ENCODE data around the gene KRT36. TPM values are rescaled to one million over a fixed set of nuclear protein-coding genes. Genes with fewer than 3 reads are reported as not detected.

KRT36 gene
- total RNA-seq, 4 donors from 2014 or later: not detected

DNA sequence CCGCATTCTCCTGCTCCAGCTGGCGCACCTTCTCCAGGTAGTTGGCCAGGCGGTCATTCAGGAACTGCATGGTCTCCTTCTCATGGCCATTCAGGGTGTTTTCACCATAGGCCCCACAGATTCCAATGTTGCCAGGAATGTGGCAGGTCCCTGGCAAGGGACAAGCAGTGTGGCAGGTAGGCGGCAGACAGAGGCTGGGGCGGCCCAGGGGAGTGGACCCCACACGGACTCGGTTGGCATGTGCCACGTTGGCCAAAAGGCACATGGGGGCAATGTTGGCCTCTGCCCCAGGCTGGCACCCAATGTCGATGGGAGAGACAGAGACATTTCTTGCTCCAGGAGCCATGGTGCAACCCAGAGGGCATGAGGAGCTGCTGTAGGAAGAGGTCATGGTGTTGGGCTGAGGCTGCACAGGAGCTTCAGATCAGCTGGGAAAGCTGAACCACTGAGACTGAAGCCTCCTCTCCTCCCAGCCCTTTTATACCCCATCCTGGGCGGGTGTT, 49.1 kb downstream of the KRT36 start, which contains the start of gene KRT38:
KRT38 (minus strand) TSS at position 453 of the 503 bp plus-strand sequence; CDS start at position 391, 62 bp downstream.
- DNase-seq: no peak
- Histone ChIP-seq H3K4me1 (no peaks in the 10 kb centered on the region), H3K27ac (no peak within 1 kb of the TSS), H3K36me3 (no peaks in the 10 kb centered on the region), H3K9me3 (no peaks in the 10 kb centered on the region), H3K27me3 (no peaks in the 10 kb centered on the region), H3K4me3 (no peak within 1 kb of the TSS)
- no peak for TF ChIP-seq POLR2A (IDR thresholded peaks at IDR 0.05)
- TF ChIP-seq, protein P1, sequence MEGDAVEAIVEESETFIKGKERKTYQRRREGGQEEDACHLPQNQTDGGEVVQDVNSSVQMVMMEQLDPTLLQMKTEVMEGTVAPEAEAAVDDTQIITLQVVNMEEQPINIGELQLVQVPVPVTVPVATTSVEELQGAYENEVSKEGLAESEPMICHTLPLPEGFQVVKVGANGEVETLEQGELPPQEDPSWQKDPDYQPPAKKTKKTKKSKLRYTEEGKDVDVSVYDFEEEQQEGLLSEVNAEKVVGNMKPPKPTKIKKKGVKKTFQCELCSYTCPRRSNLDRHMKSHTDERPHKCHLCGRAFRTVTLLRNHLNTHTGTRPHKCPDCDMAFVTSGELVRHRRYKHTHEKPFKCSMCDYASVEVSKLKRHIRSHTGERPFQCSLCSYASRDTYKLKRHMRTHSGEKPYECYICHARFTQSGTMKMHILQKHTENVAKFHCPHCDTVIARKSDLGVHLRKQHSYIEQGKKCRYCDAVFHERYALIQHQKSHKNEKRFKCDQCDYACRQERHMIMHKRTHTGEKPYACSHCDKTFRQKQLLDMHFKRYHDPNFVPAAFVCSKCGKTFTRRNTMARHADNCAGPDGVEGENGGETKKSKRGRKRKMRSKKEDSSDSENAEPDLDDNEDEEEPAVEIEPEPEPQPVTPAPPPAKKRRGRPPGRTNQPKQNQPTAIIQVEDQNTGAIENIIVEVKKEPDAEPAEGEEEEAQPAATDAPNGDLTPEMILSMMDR (IDR thresholded peaks at IDR 0.05): no peak

DNA sequence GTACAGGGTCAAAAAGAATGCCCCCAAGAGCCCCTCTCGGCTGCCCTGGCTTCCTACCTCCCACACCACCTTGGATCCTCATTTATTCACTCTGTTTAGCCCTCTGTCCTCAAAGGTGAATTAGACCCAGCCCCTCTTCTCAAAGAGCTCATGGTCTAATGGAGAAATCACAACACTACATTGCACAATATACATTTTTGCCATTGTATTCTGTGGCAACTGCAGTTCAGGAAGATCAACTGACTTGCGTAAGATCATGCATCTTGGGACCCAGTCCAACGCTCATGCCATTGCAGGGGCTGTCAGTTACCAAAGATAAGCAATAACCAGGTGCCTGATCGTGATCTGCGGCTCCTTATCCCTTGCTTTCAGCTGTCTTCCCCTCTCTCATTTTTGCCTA, 50.3 kb downstream of the KRT36 start:
- TF ChIP-seq, protein P1 (IDR thresholded peaks at IDR 0.05): no peak
- no peak for TF ChIP-seq POLR2A (IDR thresholded peaks at IDR 0.05)
- no peaks in the 10 kb centered on the region for H3K27me3 ChIP-seq
- no peaks in the 10 kb centered on the region for H3K4me1 ChIP-seq
- no peaks in the 10 kb centered on the region for H3K36me3 ChIP-seq
- no peak for DNase-seq
- no peak overlapping the region for H3K4me3 ChIP-seq
- no peak overlapping the region for H3K27ac ChIP-seq
- no peaks in the 10 kb centered on the region for H3K9me3 ChIP-seq

DNA sequence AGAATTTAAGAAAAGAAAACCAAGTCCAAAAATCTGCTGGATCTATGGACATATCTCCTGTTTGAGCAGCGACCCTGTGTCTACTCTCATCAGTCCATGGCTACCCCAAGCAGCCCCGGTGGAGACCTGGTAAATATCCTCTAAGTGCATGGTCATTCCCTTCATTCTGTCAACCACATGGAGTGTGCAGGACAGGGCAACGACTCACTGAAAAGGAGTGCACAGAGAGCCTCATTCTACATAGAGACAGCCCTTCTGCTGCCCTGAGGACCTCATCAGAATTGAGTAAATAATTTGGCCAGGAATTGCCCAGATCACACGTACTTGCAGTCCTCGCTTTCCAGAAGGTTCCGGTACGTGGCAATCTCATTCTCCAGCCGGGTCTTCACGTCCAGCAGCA, 51.9 kb downstream of the KRT36 start:
- Histone ChIP-seq H3K27ac (no peak overlapping the region), H3K9me3 (no peaks in the 10 kb centered on the region), H3K36me3 (no peaks in the 10 kb centered on the region), H3K4me3 (no peak overlapping the region), H3K27me3 (no peaks in the 10 kb centered on the region), H3K4me1 (no peaks in the 10 kb centered on the region)
- TF ChIP-seq, protein P1 (IDR thresholded peaks at IDR 0.05): no peak
- TF ChIP-seq POLR2A (IDR thresholded peaks at IDR 0.05): no peak
- DNase-seq: no peak

DNA sequence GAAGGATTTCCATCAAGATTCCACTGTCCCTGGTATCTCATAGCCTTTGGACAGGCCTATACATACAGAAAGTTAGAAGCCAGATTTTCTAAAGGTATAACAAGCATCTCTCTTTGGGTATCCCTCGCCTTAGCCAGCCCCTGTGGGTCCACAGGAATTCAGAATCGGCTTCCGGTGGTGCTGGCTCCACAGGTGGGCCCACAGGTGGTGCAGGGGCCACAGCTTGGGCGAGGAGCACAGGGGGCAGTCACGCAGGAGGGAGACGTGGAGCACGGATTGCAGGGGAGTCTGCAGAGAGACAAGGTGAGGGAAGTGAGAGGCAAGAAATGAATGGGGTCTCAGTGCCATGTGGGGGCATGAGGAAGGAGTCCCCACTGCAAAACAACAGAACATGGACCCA, 52.5 kb downstream of the KRT36 start:
- Histone ChIP-seq H3K27me3 (no peaks in the 10 kb centered on the region), H3K27ac (no peak overlapping the region), H3K4me1 (no peaks in the 10 kb centered on the region), H3K4me3 (no peak overlapping the region), H3K36me3 (no peaks in the 10 kb centered on the region), H3K9me3 (no peaks in the 10 kb centered on the region)
- TF ChIP-seq POLR2A (IDR thresholded peaks at IDR 0.05): no peak
- TF ChIP-seq, protein P1 (IDR thresholded peaks at IDR 0.05): no peak
- no peak for DNase-seq

Small RNA genes lying within 50 kb of the gene (small RNA-seq; reads per million reads assigned to genes)
- 0 to 0.06 reads per million in 2 donors for gene RNU2-32P

Other genes with a start within 250 kb of the KRT36 start
- not detected for gene KRTAP9-4, start 240.2 kb downstream of the KRT36 start, total RNA-seq
- gene KRTAP9-9, start 234.5 kb downstream of the KRT36 start, total RNA-seq: not detected
- gene KRTAP9-6, start 224.5 kb downstream of the KRT36 start, total RNA-seq: not detected
- gene KRTAP9-7, start 214.2 kb downstream of the KRT36 start, total RNA-seq: not detected
- gene KRTAP29-1, start 187.1 kb downstream of the KRT36 start, total RNA-seq: not detected
- gene KRTAP16-1, start 180.6 kb downstream of the KRT36 start, total RNA-seq: not detected
- gene KRTAP17-1, start 174.2 kb downstream of the KRT36 start, total RNA-seq: not detected
- gene KRT33A, start 139.1 kb downstream of the KRT36 start, total RNA-seq: not detected
- not detected for gene KRT33B, start 120.1 kb downstream of the KRT36 start, total RNA-seq
- not detected for gene KRT34, start 107.6 kb downstream of the KRT36 start, total RNA-seq
- gene KRT31, start 92.3 kb downstream of the KRT36 start, total RNA-seq: not detected
- not detected for gene KRT37, start 65.3 kb downstream of the KRT36 start, total RNA-seq
- not detected for gene KRT38, start 48.9 kb downstream of the KRT36 start, total RNA-seq
- gene KRT32, start 22.5 kb downstream of the KRT36 start, total RNA-seq: not detected
- not detected for gene KRT35, start 8.8 kb downstream of the KRT36 start, total RNA-seq
- 1 to 10 TPM in 1 of 4 donors, not detected in 3; 2.5 TPM for gene KRT13, start 15.7 kb upstream of the KRT36 start, total RNA-seq
- gene KRT15, start 29.0 kb upstream of the KRT36 start, total RNA-seq: 10 to 100 TPM; 12.3 to 44.5 (median 28.8) TPM
- 1,000 to 10,000 TPM in 3 of 4 donors, 100 to 1,000 TPM in 1; 357 to 5,327 (median 3,312) TPM for gene KRT19, start 38.4 kb upstream of the KRT36 start, total RNA-seq
- not detected for gene KRT9, start 82.1 kb upstream of the KRT36 start, total RNA-seq
- 1 to 10 TPM; 3.4 to 8.9 (median 6.3) TPM for gene KRT14, start 97.0 kb upstream of the KRT36 start, total RNA-seq
- not detected for gene KRT16, start 122.9 kb upstream of the KRT36 start, total RNA-seq
- 1 to 10 TPM in 1 of 4 donors, not detected in 3; 2.7 TPM for gene KRT17, start 134.7 kb upstream of the KRT36 start, total RNA-seq
- gene EIF1, start 199.0 kb upstream of the KRT36 start, total RNA-seq: 100 to 1,000 TPM; 123 to 226 (median 188) TPM
- gene GAST, start 222.4 kb upstream of the KRT36 start, total RNA-seq: not detected
- 1 to 10 TPM in 1 of 4 donors, under 1 TPM in 1, not detected in 2; 0.94 to 5.0 TPM for gene HAP1, start 244.7 kb upstream of the KRT36 start, total RNA-seq

Measured in Peyer's patch (tissue), 4 donors.